Prostate gland (tissue), 2 donors: ENCODE results near the gene ZNF213. TPM values are rescaled to one million over a fixed set of nuclear protein-coding genes. Genes with fewer than 3 reads are reported as not detected.
A peak's percentile ranks its signal among the peaks of the same experiment; 100 is the strongest.

Experiments
- DNase-seq: peaks from one replicate; pipeline ENCODE4 v3.0.0-alpha.2; 2019; ENCODE audit warnings: low spot score
- H3K27ac ChIP-seq, 2 donors: fragments of 200-600 bp; sonication (generic); 2 replicates each; pipeline ENCODE4 v1.5.1; 2017 to 2019
- H3K27me3 ChIP-seq: fragments of 200-600 bp; sonication (generic); replicated peaks from 2 replicates; pipeline ENCODE4 v1.5.1; 2019; ENCODE audit not compliant: insufficient read depth
- H3K36me3 ChIP-seq, 2 donors: fragments of 200-600 bp; sonication (generic); 1 replicate in 1 of 2; 2 replicates in 1 of 2; pipeline versions ENCODE4 v1.5.1 to v1.8.1; 2017 to 2019
- H3K4me1 ChIP-seq: fragments of 200-600 bp; sonication (generic); replicated peaks from 2 replicates; pipeline ENCODE4 v1.5.1; 2019
- H3K4me3 ChIP-seq, 2 donors: fragments of 200-600 bp; sonication (generic); 2 replicates each; pipeline ENCODE4 v1.5.1; 2017 to 2019
- H3K9me3 ChIP-seq: fragments of 200-600 bp; sonication (generic); 2 replicates; pipeline ENCODE4 v1.5.1; 2017
- POLR2A ChIP-seq: fragments of 450-650 bp; IDR thresholded peaks from one replicate; pipeline ENCODE4 v1.6.1; 2016; ENCODE audit warnings: antibody characterized with exemption, mild to moderate bottlenecking
- POLR2AphosphoS5 ChIP-seq: sonication (generic); formaldehyde crosslinking; IDR thresholded peaks from one replicate; pipeline ENCODE4 v1.6.1; 2017; ENCODE audit warnings: antibody characterized with exemption
- WGBS: methylation state at CpG from one replicate; pipeline ENCODE4 v1.1.5; 2018; 5-methylcytosine and 5-hydroxymethylcytosine counted together
- intact Hi-C: fragments of 100-400 bp; cut with DNase I; formaldehyde crosslinking; loops from one replicate; pipeline ENCODE4 v1.14.2; 2022
- total RNA-seq, 2 donors: library from RNA; depleted of rRNA; stranded (reverse); fragments of >200 nt; gene quantifications; one replicate each; pipeline ENCODE4 v1.1.0, GENCODE V29; 2016
- TF ChIP-seq, protein P1 (sequence below), 4 experiments: fragments of 200-600 bp in 2 of 4; fragments of 450-650 bp in 2 of 4; sonication (generic) in 2 of 4; IDR thresholded peaks; 1 replicate in 3 of 4; 2 replicates in 1 of 4; pipeline ENCODE4 v1.5.1; 2016 to 2019; ENCODE audit warnings: antibody characterized with exemption in 4 of 4, mild to moderate bottlenecking in 2 of 4, moderate library complexity in 2 of 4

The ZNF213 gene, protein sequence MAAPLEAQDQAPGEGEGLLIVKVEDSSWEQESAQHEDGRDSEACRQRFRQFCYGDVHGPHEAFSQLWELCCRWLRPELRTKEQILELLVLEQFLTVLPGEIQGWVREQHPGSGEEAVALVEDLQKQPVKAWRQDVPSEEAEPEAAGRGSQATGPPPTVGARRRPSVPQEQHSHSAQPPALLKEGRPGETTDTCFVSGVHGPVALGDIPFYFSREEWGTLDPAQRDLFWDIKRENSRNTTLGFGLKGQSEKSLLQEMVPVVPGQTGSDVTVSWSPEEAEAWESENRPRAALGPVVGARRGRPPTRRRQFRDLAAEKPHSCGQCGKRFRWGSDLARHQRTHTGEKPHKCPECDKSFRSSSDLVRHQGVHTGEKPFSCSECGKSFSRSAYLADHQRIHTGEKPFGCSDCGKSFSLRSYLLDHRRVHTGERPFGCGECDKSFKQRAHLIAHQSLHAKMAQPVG
- total RNA-seq: 10 to 100 TPM; 18.4 to 28.1 TPM

DNA sequence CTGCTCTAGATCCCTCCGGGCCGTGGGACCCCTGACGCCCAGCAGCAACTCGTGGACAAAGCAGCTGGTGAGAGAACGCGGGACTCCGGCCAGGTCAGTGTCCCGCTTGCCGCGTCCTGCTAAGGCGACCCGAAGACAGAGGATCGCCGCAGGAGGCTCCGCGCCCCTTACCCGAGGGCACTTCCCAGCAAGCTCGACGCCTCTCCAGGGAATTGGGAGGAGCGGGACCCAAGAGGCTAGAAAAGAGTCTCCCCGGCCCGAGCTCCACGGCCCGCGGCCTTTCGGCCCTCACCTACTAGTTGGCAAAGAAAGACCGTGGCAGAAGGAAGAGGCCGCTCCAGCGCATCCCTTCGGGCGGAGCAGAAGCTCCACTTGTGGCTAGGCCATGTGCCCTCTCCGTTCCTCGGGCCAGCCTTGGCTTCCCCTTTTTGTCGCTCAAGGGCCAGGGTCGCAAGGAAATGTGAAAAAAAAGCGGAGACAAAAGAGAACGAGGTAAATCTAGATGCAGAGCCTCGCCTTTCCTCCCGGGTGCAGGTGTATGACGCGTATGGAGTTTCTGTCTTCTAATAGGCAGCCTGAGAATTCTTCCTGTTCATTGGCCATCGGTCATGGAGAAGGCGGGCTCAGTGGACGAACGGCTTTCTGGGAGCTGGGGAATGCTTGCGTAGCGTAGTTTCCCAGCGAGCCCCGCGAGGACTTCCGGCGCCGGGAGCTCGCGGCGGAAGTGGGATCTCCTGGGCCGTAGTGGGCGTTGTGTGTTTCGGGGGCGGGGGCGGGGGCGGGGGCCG, at the start of gene ZNF213:
TSS of gene ZNF213 (plus strand) at position 692 of the 788 bp plus-strand sequence. CDS start 2,252 bp downstream, outside the sequence.
- DNase-seq: peak; percentile 95
- peak; percentile 98 for TF ChIP-seq POLR2AphosphoS5
- peak; percentile 89 for TF ChIP-seq POLR2A
- TF ChIP-seq, protein P1, sequence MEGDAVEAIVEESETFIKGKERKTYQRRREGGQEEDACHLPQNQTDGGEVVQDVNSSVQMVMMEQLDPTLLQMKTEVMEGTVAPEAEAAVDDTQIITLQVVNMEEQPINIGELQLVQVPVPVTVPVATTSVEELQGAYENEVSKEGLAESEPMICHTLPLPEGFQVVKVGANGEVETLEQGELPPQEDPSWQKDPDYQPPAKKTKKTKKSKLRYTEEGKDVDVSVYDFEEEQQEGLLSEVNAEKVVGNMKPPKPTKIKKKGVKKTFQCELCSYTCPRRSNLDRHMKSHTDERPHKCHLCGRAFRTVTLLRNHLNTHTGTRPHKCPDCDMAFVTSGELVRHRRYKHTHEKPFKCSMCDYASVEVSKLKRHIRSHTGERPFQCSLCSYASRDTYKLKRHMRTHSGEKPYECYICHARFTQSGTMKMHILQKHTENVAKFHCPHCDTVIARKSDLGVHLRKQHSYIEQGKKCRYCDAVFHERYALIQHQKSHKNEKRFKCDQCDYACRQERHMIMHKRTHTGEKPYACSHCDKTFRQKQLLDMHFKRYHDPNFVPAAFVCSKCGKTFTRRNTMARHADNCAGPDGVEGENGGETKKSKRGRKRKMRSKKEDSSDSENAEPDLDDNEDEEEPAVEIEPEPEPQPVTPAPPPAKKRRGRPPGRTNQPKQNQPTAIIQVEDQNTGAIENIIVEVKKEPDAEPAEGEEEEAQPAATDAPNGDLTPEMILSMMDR (IDR thresholded peaks at IDR 0.05): peak in 1 of 4 experiments; percentile 35
- intact Hi-C loops: no loop called here
- no peaks in the 10 kb centered on the region for H3K4me1 ChIP-seq
- H3K9me3 ChIP-seq: no peaks in the 10 kb centered on the region
- peak within 1 kb of the TSS; percentile 58 to 85 for H3K4me3 ChIP-seq
- WGBS: under 1% methylated on average over 63 of the region's 63 CpGs
- peak within 1 kb of the TSS; percentile 79 to 93 for H3K27ac ChIP-seq
- H3K36me3 ChIP-seq: no peaks in the 10 kb centered on the region
- H3K27me3 ChIP-seq: no peaks in the 10 kb centered on the region

DNA sequence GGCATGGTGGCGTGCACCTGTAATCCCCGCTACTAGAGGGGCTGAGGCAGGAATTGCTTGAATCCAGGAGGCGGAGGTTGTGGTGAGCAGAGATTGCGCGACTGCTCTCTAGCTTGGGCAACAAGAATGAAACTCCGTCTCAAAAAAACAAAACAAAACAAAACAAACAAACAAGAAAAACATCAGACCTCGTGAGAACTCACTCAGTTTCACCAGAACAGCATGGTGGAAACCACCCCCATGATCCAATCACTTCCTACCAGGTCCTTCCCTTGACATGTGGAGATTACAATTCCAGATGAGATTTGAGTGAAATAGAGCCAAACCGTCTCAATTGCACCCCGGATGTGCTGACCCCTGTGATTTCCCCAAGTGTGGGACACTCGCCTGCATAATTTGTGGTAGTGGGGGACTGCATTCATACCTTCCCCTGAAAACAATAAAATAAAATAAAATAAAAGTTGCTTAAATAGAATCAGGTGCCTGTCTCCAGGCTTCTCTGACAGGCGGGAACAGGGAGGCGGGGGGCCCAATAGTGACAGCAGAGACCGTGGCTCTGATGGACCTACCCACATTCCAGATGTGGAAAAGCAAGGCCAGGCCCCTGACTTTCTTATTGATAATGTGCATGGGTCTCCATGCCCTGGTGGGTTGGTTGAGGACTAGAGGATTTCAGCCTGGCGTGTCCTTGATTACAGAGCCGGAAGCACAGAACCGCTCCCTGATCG, 48.8 kb upstream of the ZNF213 start:
- Histone ChIP-seq H3K4me3 (no peak overlapping the region), H3K27me3 (no peaks in the 10 kb centered on the region), H3K4me1 (no peaks in the 10 kb centered on the region), H3K27ac (no peak overlapping the region), H3K36me3 (no peaks in the 10 kb centered on the region), H3K9me3 (no peaks in the 10 kb centered on the region)
- intact Hi-C loops: no loop called here
- 86% methylated on average over 17 of the region's 17 CpGs for WGBS
- no peak for DNase-seq
- TF ChIP-seq POLR2AphosphoS5 (no peak), POLR2A (no peak)
- TF ChIP-seq, protein P1 (IDR thresholded peaks at IDR 0.05): no peak

DNA sequence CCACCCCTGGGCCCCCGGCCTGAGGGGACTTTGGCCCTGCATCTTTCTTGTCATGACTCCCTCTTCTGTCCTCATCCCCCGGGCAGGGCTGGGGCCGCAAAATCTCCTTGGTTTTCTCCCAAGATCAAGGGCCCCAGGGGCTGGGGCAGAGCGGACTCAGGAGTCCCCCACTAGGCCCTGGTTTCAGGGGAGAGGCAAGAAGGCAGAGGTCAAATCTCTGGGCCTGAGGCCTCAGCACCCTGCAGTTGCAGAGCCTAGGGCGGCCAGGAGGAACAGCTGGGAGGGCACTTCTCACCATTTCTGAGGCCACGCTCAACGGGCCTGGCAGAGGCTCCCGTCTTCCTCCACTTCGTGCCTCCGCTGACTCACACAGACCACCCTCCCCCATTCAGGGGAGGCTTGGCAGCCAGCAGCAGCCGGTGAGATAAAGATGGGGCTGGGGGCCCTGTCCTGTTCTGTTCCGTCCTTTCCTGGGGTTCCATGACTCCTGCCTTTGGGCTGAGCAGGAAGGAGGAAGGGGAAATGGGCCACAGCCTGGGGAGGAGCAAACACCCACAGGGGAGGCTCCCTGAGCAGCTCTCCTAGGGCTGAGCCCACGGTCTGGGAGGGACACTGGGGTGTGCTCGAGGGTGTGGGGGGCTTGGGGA, 48.1 kb upstream of the ZNF213 start:
- H3K4me1 ChIP-seq: no peaks in the 10 kb centered on the region
- no peak overlapping the region for H3K27ac ChIP-seq
- H3K9me3 ChIP-seq: no peaks in the 10 kb centered on the region
- 72% methylated on average over 14 of the region's 14 CpGs for WGBS
- intact Hi-C loops: no loop called here
- TF ChIP-seq POLR2AphosphoS5: no peak
- TF ChIP-seq, protein P1 (IDR thresholded peaks at IDR 0.05): no peak
- no peak for TF ChIP-seq POLR2A
- no peak for DNase-seq
- H3K27me3 ChIP-seq: no peaks in the 10 kb centered on the region
- no peak overlapping the region for H3K4me3 ChIP-seq
- no peaks in the 10 kb centered on the region for H3K36me3 ChIP-seq

DNA sequence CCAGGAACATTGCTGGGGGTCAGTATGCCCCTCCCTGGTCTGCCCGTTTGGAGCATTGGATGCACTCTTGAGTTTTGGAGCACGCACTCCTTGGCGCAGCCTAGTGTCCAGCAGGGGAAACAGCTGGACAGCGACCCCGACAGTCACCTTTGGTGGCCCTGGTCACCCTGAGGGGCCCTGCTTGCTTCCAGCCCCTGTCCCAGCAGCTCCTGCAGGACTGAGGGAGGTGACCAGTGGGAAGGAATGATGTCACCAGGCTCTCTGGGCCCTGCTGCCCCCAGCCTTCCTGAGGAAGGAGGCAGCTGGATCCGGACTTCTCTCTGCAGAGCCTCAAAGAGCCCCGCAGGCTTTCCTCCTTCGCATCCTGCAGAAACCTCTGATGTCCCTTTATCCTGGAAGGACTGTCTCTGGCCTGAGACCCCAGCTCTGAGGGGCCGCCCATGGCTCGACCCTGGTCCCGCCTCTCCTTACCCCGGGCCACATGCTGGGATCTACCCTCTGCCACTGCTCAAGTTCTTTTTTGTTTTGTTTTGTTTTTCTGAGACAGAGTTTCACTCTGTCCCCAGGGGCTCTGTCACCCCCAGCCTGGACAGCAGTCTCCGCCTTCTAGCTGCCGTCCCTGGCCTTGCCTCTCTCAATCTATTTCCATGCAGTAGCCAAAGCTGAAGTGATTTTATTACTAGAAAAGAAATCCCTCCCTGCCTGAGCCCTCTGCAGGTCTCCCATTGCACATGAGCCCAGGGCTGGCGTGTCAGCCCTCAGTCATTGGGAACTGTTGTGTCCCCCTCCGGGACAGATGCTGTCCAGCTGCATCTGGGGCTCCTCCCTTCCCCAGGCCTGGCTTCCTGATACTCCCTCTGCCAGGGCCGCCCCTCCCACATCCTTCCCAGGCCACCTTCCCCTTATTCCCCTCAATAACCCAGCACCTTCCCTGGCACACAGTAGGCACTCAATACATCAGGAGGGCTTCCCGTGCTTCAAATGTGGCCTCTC, 47.3 kb upstream of the ZNF213 start:
- Histone ChIP-seq H3K27ac (no peak overlapping the region), H3K27me3 (no peaks in the 10 kb centered on the region), H3K36me3 (no peaks in the 10 kb centered on the region), H3K4me1 (no peaks in the 10 kb centered on the region), H3K9me3 (no peaks in the 10 kb centered on the region), H3K4me3 (no peak overlapping the region)
- TF ChIP-seq POLR2AphosphoS5: no peak
- TF ChIP-seq, protein P1 (IDR thresholded peaks at IDR 0.05): peak in 1 of 4 experiments; percentile 8
- no peak for TF ChIP-seq POLR2A
- intact Hi-C loops: no loop called here
- 80% methylated on average over 15 of the region's 18 CpGs for WGBS
- no peak for DNase-seq
